ENCODE results near the gene FBXO28. TPM values are rescaled to one million over a fixed set of nuclear protein-coding genes. Genes with fewer than 3 reads are reported as not detected.

FBXO28 gene
- total RNA-seq, 2 donors from 2014 or later, result 33.2 to 40.1 TPM

DNA sequence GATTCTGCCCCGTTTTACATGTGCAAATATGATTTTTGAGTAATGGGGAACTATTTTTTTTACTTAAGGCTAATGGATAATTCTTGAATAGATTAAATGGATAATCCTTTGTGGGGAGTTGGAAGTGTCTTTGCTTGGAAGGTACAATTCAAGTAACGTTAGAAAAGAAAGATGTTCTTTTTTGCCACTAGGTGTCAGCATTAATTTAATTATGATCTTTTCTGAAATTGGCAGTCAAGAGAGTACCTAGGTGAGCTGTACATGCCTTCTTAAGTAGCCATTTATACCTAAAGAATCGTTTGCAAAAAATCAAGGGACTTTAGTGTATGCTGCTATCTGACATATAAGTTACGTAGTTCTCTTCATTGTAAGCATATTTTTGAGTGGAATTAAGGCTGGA lies 2.2 kb downstream of the FBXO28 start:
- Histone ChIP-seq H3K9me3 (ENCODE audit: control insufficient read depth, low read length) (no peaks in the 10 kb centered on the region), H3K36me3 (ENCODE audit: control insufficient read depth, insufficient read depth, low read length) (peaks cover 21% of the 10 kb centered on the region), H3K4me1 (ENCODE audit: control insufficient read depth, insufficient read depth, low read length) (no peaks in the 10 kb centered on the region), H3K4me3 (ENCODE audit: low read length) (peak overlapping the region; percentile 95), H3K27me3 (ENCODE audit: control insufficient read depth, insufficient read depth, low read length, poor library complexity, severe bottlenecking) (no peaks in the 10 kb centered on the region), H3K9ac (ENCODE audit: extremely low read depth, low read length, poor library complexity, severe bottlenecking) (peak overlapping the region; percentile 90), H3K27ac (ENCODE audit: low read depth, low read length) (no peak overlapping the region)
- H3K4me3 Mint-ChIP-seq, result peak overlapping the region; percentile 92
- 39 to 66% methylated on average over 3 to 4 of the region's 4 CpGs for WGBS, 2 experiments (ENCODE audit: insufficient coverage in 1 of 2, insufficient read length in 1 of 2)
- H3K4me1 Mint-ChIP-seq, result peaks cover 19% of the 10 kb centered on the region
- no peak for DNase-seq
- H3K27me3 Mint-ChIP-seq (ENCODE audit: insufficient read depth), result no peaks in the 10 kb centered on the region
- no peaks in the 10 kb centered on the region for H3K9me3 Mint-ChIP-seq
- TF ChIP-seq, protein P1, sequence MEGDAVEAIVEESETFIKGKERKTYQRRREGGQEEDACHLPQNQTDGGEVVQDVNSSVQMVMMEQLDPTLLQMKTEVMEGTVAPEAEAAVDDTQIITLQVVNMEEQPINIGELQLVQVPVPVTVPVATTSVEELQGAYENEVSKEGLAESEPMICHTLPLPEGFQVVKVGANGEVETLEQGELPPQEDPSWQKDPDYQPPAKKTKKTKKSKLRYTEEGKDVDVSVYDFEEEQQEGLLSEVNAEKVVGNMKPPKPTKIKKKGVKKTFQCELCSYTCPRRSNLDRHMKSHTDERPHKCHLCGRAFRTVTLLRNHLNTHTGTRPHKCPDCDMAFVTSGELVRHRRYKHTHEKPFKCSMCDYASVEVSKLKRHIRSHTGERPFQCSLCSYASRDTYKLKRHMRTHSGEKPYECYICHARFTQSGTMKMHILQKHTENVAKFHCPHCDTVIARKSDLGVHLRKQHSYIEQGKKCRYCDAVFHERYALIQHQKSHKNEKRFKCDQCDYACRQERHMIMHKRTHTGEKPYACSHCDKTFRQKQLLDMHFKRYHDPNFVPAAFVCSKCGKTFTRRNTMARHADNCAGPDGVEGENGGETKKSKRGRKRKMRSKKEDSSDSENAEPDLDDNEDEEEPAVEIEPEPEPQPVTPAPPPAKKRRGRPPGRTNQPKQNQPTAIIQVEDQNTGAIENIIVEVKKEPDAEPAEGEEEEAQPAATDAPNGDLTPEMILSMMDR (conservative IDR thresholded peaks at IDR 0.05), result peak; percentile 74
- no peak overlapping the region for H3K27ac Mint-ChIP-seq
- H3K36me3 Mint-ChIP-seq (ENCODE audit: low read depth), result peaks cover 19% of the 10 kb centered on the region

GRCh38 chr1:224118688-224119087 lies 4.8 kb downstream of the FBXO28 start:
- H3K9me3 Mint-ChIP-seq, result no peaks in the 10 kb centered on the region
- H3K36me3 Mint-ChIP-seq (ENCODE audit: low read depth), result peaks cover 27% of the 10 kb centered on the region
- TF ChIP-seq, protein P1 (conservative IDR thresholded peaks at IDR 0.05), result no peak
- H3K4me1 ChIP-seq (ENCODE audit: control insufficient read depth, insufficient read depth, low read length), result no peaks in the 10 kb centered on the region
- H3K9ac ChIP-seq (ENCODE audit: extremely low read depth, low read length, poor library complexity, severe bottlenecking), result no peak overlapping the region
- WGBS, 2 experiments (ENCODE audit: insufficient coverage in 1 of 2, insufficient read length in 1 of 2), result 94 to 100% methylated on average over 1 of the region's 1 CpG
- H3K27me3 Mint-ChIP-seq (ENCODE audit: insufficient read depth), result no peaks in the 10 kb centered on the region
- no peak overlapping the region for H3K4me3 ChIP-seq (ENCODE audit: low read length)
- H3K4me1 Mint-ChIP-seq, result peaks cover 15% of the 10 kb centered on the region
- no peak overlapping the region for H3K27ac Mint-ChIP-seq
- peaks cover 24% of the 10 kb centered on the region for H3K36me3 ChIP-seq (ENCODE audit: control insufficient read depth, insufficient read depth, low read length)
- no peak overlapping the region for H3K27ac ChIP-seq (ENCODE audit: low read depth, low read length)
- no peak for DNase-seq
- no peaks in the 10 kb centered on the region for H3K9me3 ChIP-seq (ENCODE audit: control insufficient read depth, low read length)
- no peak overlapping the region for H3K4me3 Mint-ChIP-seq
- H3K27me3 ChIP-seq (ENCODE audit: control insufficient read depth, insufficient read depth, low read length, poor library complexity, severe bottlenecking), result no peaks in the 10 kb centered on the region

GRCh38 chr1:224123136-224123535 lies 9.2 kb downstream of the FBXO28 start:
- WGBS, 2 experiments (ENCODE audit: insufficient coverage in 1 of 2, insufficient read length in 1 of 2), result 90 to 100% methylated on average over 2 to 4 of the region's 4 CpGs

More at GRCh38 chr1:224123136-224123535, 9.2 kb downstream of the FBXO28 start:
- H3K27me3 Mint-ChIP-seq (ENCODE audit: insufficient read depth), result no peaks in the 10 kb centered on the region
- H3K9me3 ChIP-seq (ENCODE audit: control insufficient read depth, low read length), result no peaks in the 10 kb centered on the region
- H3K4me1 ChIP-seq (ENCODE audit: control insufficient read depth, insufficient read depth, low read length), result no peaks in the 10 kb centered on the region
- H3K27ac ChIP-seq (ENCODE audit: low read depth, low read length), result no peak overlapping the region
- no peak overlapping the region for H3K4me3 Mint-ChIP-seq
- H3K27me3 ChIP-seq (ENCODE audit: control insufficient read depth, insufficient read depth, low read length, poor library complexity, severe bottlenecking), result no peaks in the 10 kb centered on the region
- H3K9me3 Mint-ChIP-seq, result no peaks in the 10 kb centered on the region
- peaks cover 29% of the 10 kb centered on the region for H3K36me3 Mint-ChIP-seq (ENCODE audit: low read depth)
- no peak overlapping the region for H3K9ac ChIP-seq (ENCODE audit: extremely low read depth, low read length, poor library complexity, severe bottlenecking)
- no peaks in the 10 kb centered on the region for H3K4me1 Mint-ChIP-seq
- no peak for DNase-seq
- no peak overlapping the region for H3K4me3 ChIP-seq (ENCODE audit: low read length)
- no peak overlapping the region for H3K27ac Mint-ChIP-seq
- TF ChIP-seq, protein P1 (conservative IDR thresholded peaks at IDR 0.05), result no peak
- peaks cover 36% of the 10 kb centered on the region for H3K36me3 ChIP-seq (ENCODE audit: control insufficient read depth, insufficient read depth, low read length)
